Inferior parietal cortex (tissue), 1 donor: ENCODE measurements around the gene NOLC1.
"Not testable (repeated sequence)": the region's sequence is repeated elsewhere in the genome, so short reads cannot be mapped to it uniquely, and the experiment has no call there.

Source experiments
- DNase-seq: peaks from one replicate; pipeline ENCODE4 v3.0.0-alpha.2; 2016; ENCODE audit errors: extremely low spot score

NOLC1 gene

GRCh38 chr10:102153093-102153620, 968 bp downstream of the NOLC1 start:
- no peak for DNase-seq

GRCh38 chr10:102154466-102155116, 2.4 kb downstream of the NOLC1 start:
- DNase-seq: no peak

- DNase-seq: no peak
Observed at GRCh38 chr10:102157224-102157623, 5.0 kb downstream of the NOLC1 start.

GRCh38 chr10:102159051-102159597, 6.9 kb downstream of the NOLC1 start:
- DNase-seq: no peak

GRCh38 chr10:102159831-102160230, 7.6 kb downstream of the NOLC1 start:
- no peak for DNase-seq

GRCh38 chr10:102163342-102163989, 11.3 kb downstream of the NOLC1 start:
- no peak for DNase-seq

- no peak for DNase-seq
Observed at GRCh38 chr10:102167861-102168260, 15.7 kb downstream of the NOLC1 start.

GRCh38 chr10:102170602-102171001, 18.4 kb downstream of the NOLC1 start:
- DNase-seq: no peak

GRCh38 chr10:102172288-102172687, 20.1 kb downstream of the NOLC1 start:
- DNase-seq: no peak

GRCh38 chr10:102175415-102175814, 23.2 kb downstream of the NOLC1 start:
- peak; percentile 17 for DNase-seq

- no peak for DNase-seq
Observed at GRCh38 chr10:102184606-102185005, 32.4 kb downstream of the NOLC1 start.

- no peak for DNase-seq
Observed at GRCh38 chr10:102185272-102185671, 33.1 kb downstream of the NOLC1 start.

GRCh38 chr10:102185811-102186527, 33.8 kb downstream of the NOLC1 start:
- no peak for DNase-seq

GRCh38 chr10:102188298-102188940, 36.2 kb downstream of the NOLC1 start:
- DNase-seq: no peak

GRCh38 chr10:102188941-102189898, 37.0 kb downstream of the NOLC1 start:
- DNase-seq: not testable (repeated sequence)

- DNase-seq: no peak
Observed at GRCh38 chr10:102191956-102192355, 39.8 kb downstream of the NOLC1 start.

- no peak for DNase-seq
Observed at GRCh38 chr10:102195296-102195870, 43.2 kb downstream of the NOLC1 start.

GRCh38 chr10:102196893-102197292, 44.7 kb downstream of the NOLC1 start:
- no peak for DNase-seq

- no peak for DNase-seq
Observed at GRCh38 chr10:102198027-102198426, 45.8 kb downstream of the NOLC1 start.
